NB4 (cell line): ENCODE data around the gene NUP188.

Experiments used
- CTCF ChIP-seq: IDR thresholded peaks from one replicate; pipeline ENCODE4 v1.5.1; 2012; ENCODE audit warnings: low read depth, low read length
- MAX ChIP-seq: IDR thresholded peaks from 2 replicates; pipeline ENCODE4 v1.6.1; 2011; ENCODE audit warnings: low read depth, low read length
- MYC ChIP-seq: IDR thresholded peaks from 2 replicates; pipeline ENCODE4 v1.6.1; 2011; ENCODE audit warnings: low read depth, low read length
- POLR2A ChIP-seq: IDR thresholded peaks from 2 replicates; pipeline ENCODE4 v1.6.1; 2011; ENCODE audit warnings: mild to moderate bottlenecking; ENCODE audit not compliant: insufficient read length; ENCODE audit errors: extremely low read depth

GRCh38 chr9:129053020-129053419 lies 105.5 kb downstream of the NUP188 start:
- TF ChIP-seq CTCF (no peak), MYC (no peak), POLR2A (no peak), MAX (no peak)
